HTERT RPE-1 (cell line): ENCODE results near the gene GRIK4.
"Not testable (repeated sequence)": the region's sequence is repeated elsewhere in the genome, so short reads cannot be mapped to it uniquely, and the experiment has no call there.

Source experiments
- in situ Hi-C: fragments of 300-500 bp; cut with MboI; formaldehyde crosslinking; loops from 4 replicates; pipeline ENCODE4 v1.14.3; 2020; ENCODE audit warnings: low sequenced_read_pairs

Gene GRIK4

DNA sequence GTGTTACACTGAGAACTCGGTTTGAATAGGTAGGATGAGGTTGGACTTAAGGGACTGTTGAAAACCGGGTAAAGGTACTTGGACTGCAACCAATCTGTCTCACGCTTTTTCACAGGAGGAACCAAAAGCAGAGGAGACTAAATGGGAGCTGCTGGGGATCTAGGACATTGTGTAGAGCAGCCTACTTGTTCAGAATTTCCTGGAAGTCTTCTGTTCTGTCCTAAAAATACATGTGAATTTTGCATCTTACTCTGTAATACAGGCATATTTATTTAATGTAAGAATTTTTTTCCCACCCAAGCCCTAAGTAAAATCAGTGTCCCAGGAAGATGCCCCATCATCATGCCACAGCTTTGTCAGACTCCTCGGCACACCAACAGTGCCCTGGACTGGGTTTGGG, 460.3 kb downstream of the GRIK4 start:
- in situ Hi-C loops: no loop called here

DNA sequence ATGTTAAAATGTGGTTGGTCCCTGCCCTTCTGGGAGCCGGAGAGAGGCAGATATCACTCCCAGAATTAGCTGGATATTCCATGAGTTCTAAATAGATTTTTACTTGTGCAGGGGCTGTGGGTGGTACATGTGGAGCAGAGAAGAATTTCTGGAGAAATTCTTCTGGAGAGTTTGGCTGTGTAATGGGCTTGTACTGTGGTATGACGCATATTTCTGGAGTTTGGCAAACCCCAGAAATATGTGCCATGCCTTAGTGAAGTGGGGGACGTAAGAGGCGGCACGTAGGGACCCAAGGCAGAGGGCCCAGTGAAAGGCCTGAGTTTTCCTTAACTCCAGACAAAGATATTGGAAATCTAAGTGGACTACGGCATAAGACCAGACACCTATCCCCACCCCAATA, 461.1 kb downstream of the GRIK4 start:
- in situ Hi-C loops: no loop called here

- in situ Hi-C loops: no loop called here
These were observed 462.0 kb downstream of the GRIK4 start for GRCh38 chr11:120973501-120973900.

DNA sequence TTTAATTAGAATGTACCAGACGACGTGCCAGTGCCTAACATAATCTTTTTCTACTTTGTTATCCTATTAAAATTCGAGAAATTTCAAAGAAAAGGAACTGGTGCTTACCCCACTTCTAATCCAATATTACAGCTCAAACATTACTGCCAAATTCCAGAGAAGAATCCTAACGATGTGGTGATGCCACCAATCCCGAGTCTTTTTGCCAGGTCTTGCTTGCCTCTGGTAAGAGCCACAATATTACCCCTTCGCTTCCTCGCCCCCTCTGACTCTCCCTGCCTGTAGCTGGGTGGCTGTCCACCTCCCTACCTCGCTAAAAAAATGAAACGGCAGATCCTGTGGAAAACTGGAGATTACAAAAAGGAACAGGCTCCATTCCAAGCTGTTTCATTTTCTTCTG, 462.9 kb downstream of the GRIK4 start:
- in situ Hi-C loops: no loop called here

DNA sequence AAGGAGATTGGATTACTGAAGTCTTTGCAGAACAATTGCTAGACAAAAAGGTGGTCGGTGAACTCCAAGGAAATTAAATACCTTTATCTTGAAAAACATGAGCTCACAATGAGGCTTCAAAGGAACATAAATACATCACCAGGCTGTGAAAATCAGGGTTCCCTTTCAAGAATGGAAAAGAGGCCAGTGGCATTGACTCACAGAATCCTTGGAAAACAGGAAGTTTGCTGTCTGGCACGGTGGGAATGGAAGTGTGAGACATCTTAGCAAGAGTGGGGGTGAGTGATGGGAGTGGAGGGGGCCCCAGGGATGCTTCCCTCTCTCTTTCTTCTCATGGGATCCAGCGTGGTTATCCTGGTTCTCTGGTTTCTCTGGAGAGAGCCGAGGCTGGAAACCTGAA, 463.4 kb downstream of the GRIK4 start:
- in situ Hi-C loops: no loop called here

DNA sequence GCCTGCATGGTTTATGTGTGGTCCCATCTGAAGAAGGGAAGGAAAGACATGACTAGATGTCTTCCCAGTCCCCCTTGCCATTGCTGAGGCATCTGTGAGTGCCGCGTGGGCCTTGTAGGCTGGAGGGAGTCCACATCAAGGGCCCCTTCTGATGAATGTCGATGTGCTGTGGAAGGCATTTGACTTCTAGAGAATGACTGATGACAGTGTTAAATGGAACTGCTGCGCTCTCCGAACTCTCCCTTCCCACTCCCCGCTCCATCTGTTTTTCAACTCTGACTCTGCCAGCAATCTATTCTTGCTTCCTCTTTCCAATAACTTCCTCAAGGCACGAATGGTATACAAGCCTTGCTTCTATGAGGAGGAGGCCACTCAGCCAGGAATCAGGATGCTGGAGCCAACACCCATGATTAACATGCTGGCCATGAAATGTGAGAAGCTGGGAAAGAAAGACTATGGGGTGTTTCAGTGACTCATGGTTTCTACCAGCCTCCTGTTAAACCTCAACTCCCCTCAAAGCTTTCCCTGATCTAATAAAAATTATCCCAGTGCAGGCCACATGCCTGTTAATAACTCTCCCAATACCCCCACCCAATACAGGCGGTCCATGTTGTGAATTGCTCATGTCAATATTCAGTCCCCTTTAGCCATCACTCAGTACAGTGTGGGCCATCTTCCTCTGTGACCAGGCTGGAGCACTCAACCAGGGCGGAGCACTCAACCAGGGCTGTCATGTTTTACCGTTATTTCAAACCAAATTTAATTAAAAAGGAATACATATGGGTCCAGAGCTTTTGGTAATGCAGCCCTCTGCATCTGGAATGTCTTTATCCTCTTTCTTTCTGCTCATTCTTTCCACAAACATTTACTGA, 466.0 kb downstream of the GRIK4 start:
- in situ Hi-C loops: no loop called here

DNA sequence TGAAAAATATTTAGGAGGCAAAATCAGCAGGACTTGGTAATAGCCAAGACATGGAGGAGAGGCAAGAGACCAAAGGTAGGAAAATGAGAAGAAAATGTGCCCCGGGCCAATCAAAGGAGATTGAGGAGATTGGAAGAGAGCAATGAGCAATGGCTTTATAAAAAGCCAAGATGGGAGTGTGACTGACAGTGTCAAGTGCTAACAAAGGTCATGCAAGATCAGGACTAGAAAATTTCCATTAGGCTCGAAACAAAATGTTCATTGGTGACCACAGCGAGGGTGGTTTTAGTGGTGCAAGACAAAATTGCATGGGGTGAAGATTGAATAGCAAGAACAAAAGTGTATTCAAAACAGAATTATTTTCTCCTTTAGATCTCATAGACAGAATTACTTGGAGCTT, 467.2 kb downstream of the GRIK4 start:
- in situ Hi-C loops: no loop called here

DNA sequence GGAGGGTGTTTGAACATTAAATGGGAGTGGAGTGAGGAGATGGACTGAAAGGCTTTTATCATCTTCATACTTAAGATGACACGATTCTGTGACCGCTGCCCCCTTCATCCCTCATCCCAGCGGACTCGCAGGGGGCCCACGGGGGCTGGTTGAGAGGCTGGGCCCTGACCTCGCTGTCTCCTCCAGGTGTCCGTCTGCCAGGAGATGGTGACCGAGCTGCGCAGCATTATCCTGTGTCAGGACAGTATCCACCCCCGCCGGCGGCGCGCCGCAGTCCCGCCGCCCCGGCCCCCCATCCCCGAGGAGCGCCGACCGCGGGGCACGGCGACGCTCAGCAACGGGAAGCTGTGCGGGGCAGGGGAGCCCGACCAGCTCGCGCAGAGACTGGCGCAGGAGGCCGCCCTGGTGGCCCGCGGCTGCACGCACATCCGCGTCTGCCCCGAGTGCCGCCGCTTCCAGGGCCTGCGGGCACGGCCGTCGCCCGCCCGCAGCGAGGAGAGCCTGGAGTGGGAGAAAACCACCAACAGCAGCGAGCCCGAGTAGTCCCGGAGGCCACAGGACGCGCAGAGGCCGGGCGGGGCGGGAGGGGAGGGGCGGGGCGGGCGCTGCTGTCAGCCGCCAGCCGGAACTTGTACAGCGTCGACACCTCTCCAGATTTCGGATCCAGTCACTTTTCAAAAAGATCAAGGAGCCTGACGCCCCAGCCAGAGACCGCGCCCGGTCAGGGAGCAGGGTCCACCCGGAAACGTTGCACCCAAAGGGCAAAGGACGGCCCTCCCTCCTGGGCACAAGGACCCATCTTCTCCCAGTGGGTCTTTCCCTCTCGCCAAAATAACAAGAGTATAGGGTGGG, 474.4 kb downstream of the GRIK4 start:
- in situ Hi-C loops: no loop called here

DNA sequence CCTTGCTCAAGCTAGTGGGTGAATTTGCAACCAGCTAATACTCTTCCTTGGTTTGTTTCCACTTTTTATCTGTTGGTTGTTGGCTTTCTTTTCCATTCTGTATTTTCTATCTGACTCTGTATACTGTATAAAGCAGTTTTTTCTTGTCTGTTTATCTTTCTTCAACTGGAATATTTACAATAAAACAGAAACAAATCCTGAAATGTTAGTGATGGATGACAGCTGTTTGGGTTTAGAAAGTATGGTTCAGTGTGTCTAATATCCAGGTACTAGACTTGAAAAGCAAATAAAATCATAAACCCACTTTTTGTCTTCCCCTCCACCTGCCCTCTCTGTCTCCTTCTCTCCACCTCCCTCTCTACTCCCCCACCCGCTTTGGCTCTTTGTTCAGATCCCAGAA, 477.1 kb downstream of the GRIK4 start:
- in situ Hi-C loops: no loop called here

- in situ Hi-C loops: no loop called here
These were observed 480.5 kb downstream of the GRIK4 start for GRCh38 chr11:120991830-120992686.

GRCh38 chr11:120994091-120994859, 482.7 kb downstream of the GRIK4 start:
- in situ Hi-C loops: no loop called here

DNA sequence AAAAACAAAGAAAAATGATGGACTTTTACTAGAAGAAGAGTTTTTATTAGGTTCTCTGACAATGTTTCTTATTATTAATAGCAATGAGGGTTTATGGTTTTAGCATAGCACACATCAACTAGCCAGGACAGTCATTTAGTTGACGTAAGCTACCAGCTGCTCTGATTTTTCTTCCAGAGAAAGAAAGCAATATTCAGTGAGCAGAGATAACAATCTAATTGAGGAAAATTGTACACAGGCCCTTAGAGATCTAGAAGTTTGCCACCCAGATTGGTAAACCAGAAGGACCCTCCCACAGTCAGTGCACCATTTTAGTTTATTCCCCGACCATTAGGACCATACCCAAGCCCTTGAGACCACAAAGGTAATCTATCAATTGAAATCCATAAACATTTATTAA, 483.6 kb downstream of the GRIK4 start:
- in situ Hi-C loops: no loop called here

DNA sequence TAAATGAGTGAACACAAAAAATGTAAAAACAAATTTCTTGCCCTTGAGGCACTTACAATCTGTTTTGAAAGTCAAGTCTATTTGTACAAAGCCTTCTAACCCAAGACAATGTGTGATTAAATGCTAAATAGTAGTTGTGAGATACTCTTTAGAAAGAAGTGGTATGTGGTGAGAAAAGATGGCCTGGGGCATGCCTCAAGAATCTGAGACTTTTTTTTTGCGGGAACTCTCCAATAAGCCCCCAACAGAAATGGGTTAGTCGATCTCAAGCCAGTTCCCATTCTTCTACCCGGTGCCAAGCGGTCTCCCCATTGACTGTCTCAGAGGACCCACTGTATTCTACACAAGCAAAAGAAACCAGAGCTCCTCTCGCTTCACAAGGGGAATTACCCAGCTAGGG, 485.4 kb downstream of the GRIK4 start:
- in situ Hi-C loops: no loop called here

- in situ Hi-C loops: no loop called here
These were observed 487.0 kb downstream of the GRIK4 start for GRCh38 chr11:120998581-120998980.

- in situ Hi-C loops: no loop called here
These were observed 492.8 kb downstream of the GRIK4 start for GRCh38 chr11:121004206-121004840.

GRCh38 chr11:121006922-121007321, 495.4 kb downstream of the GRIK4 start:
- in situ Hi-C loops: no loop called here

GRCh38 chr11:121008551-121008950, 497.0 kb downstream of the GRIK4 start:
- in situ Hi-C loops: no loop called here

DNA sequence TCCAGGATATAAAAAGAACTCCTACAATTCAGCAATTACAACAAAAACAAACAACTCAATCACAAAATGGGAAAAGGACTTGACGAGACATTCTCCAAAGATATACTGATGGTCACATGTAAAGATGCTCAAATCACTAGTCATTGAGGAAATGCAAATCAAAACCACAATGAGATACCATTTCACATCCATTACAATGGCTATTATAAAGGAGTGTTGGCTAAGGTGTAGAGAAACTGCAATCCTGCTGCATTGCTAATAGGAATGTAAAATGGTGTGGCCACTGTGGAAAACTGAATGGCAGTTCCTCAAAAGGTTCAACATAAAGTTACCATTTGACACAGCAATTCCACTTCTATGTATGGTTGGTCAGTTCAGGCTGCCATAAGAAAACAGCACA, 500.5 kb downstream of the GRIK4 start:
- in situ Hi-C loops: no loop called here

DNA sequence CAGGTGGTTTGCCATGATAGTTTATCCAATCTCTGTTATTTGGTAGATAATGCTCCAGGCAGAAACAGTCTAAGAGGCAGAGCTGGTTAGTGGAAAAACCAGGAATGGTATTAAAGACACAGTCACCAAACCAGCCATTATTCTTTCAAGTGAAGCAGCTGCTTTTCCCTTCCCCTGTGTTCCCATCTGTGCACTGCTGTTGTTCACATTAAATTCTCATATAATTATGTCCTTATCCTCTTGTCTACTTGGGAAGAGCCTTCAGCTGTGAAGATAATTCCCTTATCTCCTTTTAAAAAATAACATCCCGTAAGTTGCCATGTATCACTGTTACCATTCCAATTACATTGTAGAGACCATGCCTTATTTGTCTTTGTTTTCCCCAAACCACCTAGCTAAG, 507.2 kb downstream of the GRIK4 start:
- in situ Hi-C loops: no loop called here

- in situ Hi-C loops: not testable (repeated sequence)
These were observed 510.2 kb downstream of the GRIK4 start for GRCh38 chr11:121021718-121022117.
